ENCODE measurements around the gene XPO4.

Gene XPO4

DNA sequence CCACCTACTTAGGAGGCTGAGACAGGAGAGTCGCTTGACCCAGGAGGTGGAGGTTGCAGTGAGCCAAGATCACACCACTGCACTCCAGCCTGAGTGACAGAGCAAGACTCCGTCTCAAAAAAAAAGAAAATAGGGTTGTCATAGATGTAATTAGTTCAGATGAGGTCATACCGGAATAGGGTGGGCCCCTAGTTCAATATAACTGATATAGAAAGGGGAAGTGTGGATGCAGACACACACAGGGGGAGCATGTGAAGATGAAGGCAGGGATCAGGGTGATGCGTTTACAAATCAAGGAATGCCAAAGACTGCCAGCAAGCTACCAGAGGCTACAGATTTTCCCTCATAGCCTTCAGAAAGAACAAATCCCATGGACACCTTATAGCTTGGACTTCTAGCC lies 104.5 kb downstream of the XPO4 start:
- H3K27ac ChIP-seq: peak overlapping the region in 4 of 21 experiments; percentile 13 to 65 (median 38)
- H3K4me3 ChIP-seq: no peak overlapping the region

DNA sequence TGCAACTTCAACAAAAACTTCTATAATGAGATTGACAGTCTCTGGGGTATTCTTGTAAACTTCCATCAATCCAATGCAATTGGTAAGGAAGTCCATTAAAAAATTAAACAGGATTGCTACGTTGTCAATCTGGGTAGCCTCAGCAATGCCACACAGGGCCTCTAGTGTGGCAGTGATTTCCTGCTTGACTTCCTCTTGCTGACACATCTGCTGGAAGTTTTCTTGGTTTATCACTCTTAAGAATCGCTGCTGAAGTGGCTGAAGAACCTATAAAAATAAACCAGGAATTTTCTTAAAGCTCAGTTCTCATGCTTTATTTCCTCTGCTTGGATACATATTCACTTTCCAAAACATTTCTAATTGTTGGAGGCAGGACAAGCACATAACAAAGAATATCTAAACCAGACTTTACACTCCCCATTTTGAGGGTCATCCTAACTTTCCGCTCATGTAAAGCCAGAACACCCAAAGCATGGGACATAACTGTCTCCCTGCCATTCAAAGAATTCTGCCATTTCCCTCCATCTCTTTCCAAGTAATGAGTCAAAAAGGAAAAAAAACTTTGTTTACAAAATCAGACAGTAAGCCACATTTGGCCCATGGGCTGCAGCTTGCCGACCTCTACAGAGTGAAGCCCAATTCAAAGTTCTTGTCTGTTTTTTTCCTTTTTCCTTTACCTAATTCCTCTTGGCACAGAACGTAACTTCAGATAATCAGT lies 105.6 kb downstream of the XPO4 start:
- peak overlapping the region in 6 of 21 experiments; percentile 2 to 65 (median 34) for H3K27ac ChIP-seq

DNA sequence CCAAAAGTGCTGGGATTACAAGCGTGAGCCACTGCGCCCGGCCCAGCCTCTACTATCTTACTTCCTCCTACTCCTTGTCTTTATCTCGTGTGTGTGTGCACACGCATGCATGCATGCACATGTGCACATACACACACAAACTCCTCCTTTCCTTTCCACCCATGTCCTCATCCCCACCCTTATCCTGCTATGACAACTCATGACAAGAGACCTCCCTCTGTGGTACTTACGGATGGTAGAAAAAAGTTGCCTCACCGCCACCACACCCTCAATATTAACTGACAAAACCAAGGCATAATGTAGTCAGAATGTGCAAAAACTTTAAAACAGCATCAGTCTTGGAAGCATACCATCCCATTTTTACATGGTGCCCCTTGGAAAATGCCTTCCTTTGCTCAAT lies 112.9 kb downstream of the XPO4 start:
- H3K4me3 ChIP-seq: no peak overlapping the region
- no peak overlapping the region for H3K27ac ChIP-seq

More for the DNA sequence above, 105.6 kb downstream of the XPO4 start:
- no peak overlapping the region for H3K4me3 ChIP-seq

DNA sequence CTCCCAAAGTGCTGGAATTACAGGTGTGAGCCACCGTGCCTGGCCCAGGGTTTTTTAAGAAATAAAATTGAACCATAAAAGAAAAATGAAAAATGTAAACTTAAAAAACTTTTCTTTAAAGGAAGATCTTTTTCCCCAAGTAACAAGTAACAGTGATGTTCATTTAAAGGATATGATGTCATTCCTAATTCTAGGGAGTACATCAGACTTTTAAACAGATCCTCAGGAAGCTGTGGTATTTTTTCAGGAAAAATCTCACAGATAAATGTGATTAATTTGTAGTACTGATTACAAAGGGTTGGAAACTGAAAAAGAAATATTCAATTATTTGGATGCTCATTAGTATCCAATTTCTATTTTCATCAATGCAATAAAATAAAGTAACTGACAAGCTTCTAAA lies 114.2 kb downstream of the XPO4 start:
- H3K27ac ChIP-seq: no peak overlapping the region
- no peak overlapping the region for H3K4me3 ChIP-seq

DNA sequence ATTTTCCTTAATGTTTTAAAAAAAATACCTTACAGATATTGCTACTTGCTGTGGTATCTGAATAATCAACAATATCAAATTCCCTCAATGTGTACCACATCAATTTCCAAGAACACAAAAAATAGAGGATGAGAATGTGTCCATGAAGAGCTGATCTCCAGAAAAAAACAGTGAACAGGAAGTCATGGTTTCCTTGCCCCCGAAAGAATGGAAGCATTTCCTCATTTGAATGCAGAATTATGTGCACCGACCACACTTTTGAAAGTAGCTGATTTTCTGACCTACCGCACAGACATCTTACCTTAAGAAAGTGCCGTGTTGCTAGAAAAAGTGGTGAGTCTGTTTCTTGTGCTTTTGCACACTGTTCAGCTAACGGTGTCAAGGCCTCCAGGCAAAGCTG lies 115.4 kb downstream of the XPO4 start:
- Histone ChIP-seq H3K4me3 (no peak overlapping the region), H3K27ac (no peak overlapping the region)

DNA sequence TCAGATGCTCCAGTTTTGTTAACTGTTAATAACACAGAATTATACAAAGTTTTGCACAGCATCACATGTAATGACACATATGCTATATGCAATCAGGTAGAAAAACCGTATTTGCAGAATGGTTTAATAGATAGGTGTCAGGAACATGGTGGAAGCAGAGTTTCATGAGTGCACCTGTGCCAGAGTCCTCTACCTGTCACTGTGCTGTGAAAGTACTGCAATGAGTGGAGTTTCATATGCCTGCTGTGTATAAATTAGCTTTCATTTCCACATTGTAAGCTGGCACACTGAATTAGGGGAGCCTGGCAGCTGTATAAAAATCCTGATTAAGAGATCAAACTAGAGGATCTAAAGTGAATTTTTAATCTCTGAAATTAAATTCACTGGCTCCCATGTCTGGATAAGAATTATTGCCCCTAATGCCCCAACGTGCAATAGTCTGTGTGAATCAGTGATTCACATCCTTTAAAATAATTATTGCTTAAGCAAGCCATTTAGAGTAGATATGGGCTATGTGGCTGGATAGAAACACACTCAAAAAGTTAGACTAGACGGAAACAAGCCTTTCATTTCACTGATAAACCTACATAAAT lies 120.3 kb downstream of the XPO4 start:
- no peak overlapping the region for H3K4me3 ChIP-seq
- no peak overlapping the region for H3K27ac ChIP-seq

DNA sequence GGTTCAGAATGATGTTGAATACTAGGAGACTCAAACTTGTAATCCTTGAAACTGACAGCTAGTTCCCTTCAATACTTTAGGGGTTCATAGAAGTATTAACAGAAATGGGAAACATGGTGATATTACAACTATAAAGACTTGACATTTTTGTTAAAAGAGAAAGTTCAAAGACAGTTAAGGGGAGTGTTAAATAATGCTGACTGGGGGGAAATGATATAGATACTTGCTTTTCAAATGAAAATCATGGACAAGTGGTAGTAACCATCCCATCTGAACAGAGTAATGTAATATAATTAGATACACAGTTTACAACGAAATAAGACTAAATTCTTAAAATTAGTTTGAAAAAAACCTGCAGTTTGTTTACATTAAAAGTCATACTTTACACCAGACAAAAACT lies 122.2 kb downstream of the XPO4 start:
- Histone ChIP-seq H3K4me3 (no peak overlapping the region), H3K27ac (no peak overlapping the region)

DNA sequence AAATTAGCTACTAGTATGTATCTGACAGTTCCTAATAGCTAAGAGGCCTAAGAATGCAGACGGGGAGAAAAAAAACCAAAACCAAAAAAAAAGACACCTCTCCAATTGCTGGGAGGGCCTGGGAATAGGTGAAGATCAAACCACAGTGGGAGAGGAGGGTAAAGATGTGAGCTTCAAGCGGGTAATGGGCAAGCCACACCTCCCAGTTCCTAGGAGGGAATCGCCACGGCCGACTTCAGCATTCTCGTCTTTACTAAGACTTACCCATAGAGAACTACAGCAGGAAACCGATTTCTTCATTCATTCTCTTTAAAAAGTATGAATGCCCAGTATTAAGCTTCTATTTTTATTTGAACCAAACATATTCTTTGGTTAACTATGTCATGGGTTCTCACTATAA lies 123.1 kb downstream of the XPO4 start:
- Histone ChIP-seq H3K4me3 (no peak overlapping the region), H3K27ac (no peak overlapping the region)

DNA sequence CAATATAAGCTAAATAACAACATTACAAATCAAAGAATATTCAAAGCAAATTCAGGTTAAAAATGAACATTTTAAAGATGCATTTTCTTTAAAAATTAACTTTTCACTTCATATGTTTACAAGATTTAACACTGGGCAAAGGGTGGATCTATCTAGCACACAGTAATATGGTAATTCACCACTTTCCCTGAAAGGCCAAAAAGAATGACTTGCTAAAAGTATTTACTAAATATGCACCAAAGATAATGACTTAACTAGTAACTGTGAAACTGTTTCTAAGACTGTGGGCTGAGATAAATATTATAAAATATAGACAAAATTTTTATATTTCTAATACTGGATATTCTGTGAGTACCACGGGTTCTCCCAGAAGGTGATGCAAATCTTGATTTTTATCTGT lies 124.2 kb downstream of the XPO4 start:
- H3K4me3 ChIP-seq: no peak overlapping the region
- H3K27ac ChIP-seq: no peak overlapping the region

GRCh38 chr13:20776751-20777150 lies 125.8 kb downstream of the XPO4 start:
- Histone ChIP-seq H3K27ac (no peak overlapping the region), H3K4me3 (no peak overlapping the region)

DNA sequence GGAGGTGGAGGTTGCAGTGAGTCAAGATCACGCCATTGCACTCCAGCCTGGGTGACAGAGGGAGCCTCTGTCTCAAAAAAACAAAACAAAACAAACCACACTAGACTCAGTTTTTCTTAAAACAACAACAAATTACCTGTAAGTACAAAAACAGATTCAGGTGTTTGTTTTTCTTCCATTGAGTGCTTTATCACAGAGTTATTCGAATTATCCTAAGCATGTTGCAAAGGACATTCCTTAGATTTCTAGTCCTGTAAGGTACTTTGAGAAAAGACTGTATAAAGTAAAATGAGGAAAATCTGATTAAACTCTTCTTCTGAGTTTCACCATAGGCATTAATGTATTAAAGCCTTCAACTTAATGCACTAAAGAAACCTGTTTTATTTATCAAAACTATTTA lies 126.6 kb downstream of the XPO4 start:
- H3K27ac ChIP-seq: no peak overlapping the region
- H3K4me3 ChIP-seq: no peak overlapping the region

GRCh38 chr13:20774746-20775145 lies 127.8 kb downstream of the XPO4 start:
- Histone ChIP-seq H3K4me3 (no peak overlapping the region), H3K27ac (no peak overlapping the region)

DNA sequence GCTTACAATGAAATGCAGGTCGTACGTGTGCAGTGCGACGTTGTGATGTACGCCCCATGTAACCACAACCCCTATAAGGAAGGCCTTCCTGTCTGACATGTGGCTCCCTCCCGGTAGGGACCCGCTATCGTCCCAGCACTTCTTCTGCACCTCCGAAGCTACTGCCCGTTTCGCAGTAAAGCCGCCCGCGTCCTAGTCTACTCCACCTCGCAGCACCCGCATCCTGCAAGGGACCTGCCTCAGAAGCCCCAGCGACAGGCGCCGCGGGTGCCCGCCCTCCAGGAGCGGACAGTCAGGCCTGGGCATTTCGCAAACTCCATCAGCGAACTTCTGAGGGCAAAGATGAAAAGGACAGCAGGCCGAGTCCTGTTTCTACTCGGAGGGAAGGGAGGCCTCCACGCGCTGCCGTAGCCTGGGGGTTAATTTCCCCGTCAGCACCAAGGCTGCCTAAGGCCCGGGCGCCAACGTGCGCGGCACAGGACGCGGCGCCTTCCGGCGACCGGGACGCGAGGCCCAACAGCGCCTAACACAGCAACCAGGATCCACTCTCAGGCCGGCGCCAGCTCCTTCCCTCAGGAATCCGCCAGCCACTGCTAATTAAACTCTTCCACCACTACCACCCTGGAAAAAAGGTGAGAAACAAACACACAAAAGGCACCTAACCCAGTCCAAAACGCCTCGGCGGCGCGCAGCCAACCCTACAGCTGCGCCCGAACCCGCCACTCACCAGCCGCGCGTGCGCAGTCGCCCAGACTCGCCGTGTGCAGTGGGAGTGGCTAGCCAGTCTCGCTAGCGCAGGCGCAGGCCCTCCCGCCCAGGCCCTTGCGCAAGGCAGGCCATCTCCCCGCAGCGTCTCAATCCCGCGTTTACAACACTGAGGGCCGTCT lies 129.1 kb downstream of the XPO4 start, which contains the start of gene EEF1AKMT1:
TSS of gene EEF1AKMT1 (minus strand) at position 768 of the 887 bp plus-strand sequence. CDS start 16,363 bp downstream, outside the sequence.
- H3K4me3 ChIP-seq: peak within 1 kb of the TSS; percentile 48 to 63 (median 60)
- H3K27ac ChIP-seq: peak within 1 kb of the TSS; percentile 65 to 98 (median 94)

GRCh38 chr13:20772401-20773131 lies 130.0 kb downstream of the XPO4 start:
- Histone ChIP-seq H3K4me3 (peak overlapping the region; percentile 48 to 63 (median 60)), H3K27ac (peak overlapping the region in 20 of 21 experiments; percentile 80 to 98 (median 94))

GRCh38 chr13:20769834-20770233 lies 132.7 kb downstream of the XPO4 start:
- Histone ChIP-seq H3K4me3 (no peak overlapping the region), H3K27ac (no peak overlapping the region)

DNA sequence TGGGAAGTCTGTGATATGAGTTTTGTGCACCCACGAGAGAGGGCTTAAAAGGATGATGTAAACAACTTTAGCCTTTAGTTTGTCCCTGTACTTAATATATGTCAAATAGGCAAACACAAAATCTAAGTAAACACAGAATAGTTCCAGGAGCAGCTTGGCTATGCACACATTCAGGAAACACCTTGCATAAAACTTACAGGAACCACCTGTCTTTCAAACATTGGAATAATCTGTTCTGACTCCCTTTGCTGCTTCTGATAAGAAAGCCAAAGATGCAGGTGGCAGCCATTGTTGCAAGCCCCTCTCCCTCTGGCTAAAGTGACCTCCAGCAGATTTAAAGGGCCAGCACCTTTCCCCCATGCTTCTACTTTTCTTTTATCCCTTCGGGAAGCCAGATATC lies 133.5 kb downstream of the XPO4 start:
- H3K27ac ChIP-seq: no peak overlapping the region
- H3K4me3 ChIP-seq: no peak overlapping the region

GRCh38 chr13:20767309-20767943 lies 135.1 kb downstream of the XPO4 start:
- H3K27ac ChIP-seq: no peak overlapping the region
- H3K4me3 ChIP-seq: no peak overlapping the region

DNA sequence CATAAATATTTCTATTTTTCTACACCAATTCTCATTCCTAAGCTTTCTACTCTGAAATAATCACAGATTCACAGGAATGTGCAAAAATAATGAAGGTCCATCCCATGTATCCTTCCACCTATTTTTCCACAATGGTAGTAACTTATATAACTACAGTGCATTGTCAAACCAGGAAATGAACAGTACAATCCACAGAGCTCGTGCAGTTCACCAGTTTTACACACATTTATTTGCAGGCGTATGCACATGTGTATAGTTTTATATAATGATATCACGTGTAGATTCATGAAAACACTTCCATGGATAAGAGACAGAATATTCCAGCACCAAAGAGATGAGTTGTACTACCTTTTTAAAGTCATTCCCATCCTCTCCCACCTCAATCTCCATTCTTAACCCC lies 141.7 kb downstream of the XPO4 start:
- H3K27ac ChIP-seq: no peak overlapping the region
- no peak overlapping the region for H3K4me3 ChIP-seq

GRCh38 chr13:20754009-20754408 lies 148.5 kb downstream of the XPO4 start:
- Histone ChIP-seq H3K27ac (no peak overlapping the region), H3K4me3 (no peak overlapping the region)

All from skin epidermis (tissue), 12 donors.